Stimulated activated CD8-positive, alpha-beta memory T cell treated with anti-CD3 and anti-CD28 coated beads, Interleukin-12 subunit alpha, Interleukin-12 subunit beta, amount 100 ng/mL, for 4 hours (primary cell): Measurements from ENCODE around the gene TEX264.

Experiments used
- DNase-seq: peaks from one replicate; pipeline ENCODE4 v3.0.0-alpha.2; 2020; ENCODE audit warnings: low read depth

TEX264 gene

GRCh38 chr3:51750878-51751277 lies 79.8 kb downstream of the TEX264 start:
- DNase-seq: no peak

GRCh38 chr3:51751287-51751686 lies 80.2 kb downstream of the TEX264 start:
- DNase-seq: no peak
